Natural killer cell (primary cell): ENCODE data around the gene PDE11A. TPM values are rescaled to one million over a fixed set of nuclear protein-coding genes. Genes with fewer than 3 reads are reported as not detected.
A peak's percentile ranks its signal among the peaks of the same experiment; 100 is the strongest.

Source experiments
- ATAC-seq, 3 donors: fragments of 150-1000 bp in 2 of 3; fragments of 200-7000 bp in 1 of 3; cut with Tn5 transposase; 1 replicate in 1 of 3; 2 replicates in 2 of 3; pipeline ENCODE4 v1.10.0; 2021; ENCODE audit warnings: mild to moderate bottlenecking in 2 of 3, moderate library complexity in 2 of 3
- DNase-seq, 2 donors: peaks; one replicate each; pipeline versions ENCODE4 v3.0.0 to v3.0.0-alpha.2; 2013 to 2021; ENCODE audit warnings: mixed read lengths in 1 of 2
- H3K27ac ChIP-seq: one replicate; pipeline ENCODE4 v1.5.1; 2013; ENCODE audit warnings: mild to moderate bottlenecking, low read length
- H3K27me3 ChIP-seq: one replicate; pipeline ENCODE4 v1.6.1; 2013; ENCODE audit warnings: low read length; ENCODE audit not compliant: control insufficient read depth, insufficient read depth
- H3K36me3 ChIP-seq: one replicate; pipeline ENCODE4 v1.6.1; 2013; ENCODE audit warnings: low read length; ENCODE audit not compliant: control insufficient read depth, insufficient read depth
- H3K4me1 ChIP-seq: one replicate; pipeline ENCODE4 v1.6.1; 2013; ENCODE audit warnings: low read length; ENCODE audit not compliant: control insufficient read depth, insufficient read depth
- H3K4me3 ChIP-seq: one replicate; pipeline ENCODE4 v1.5.1; 2013; ENCODE audit warnings: low read length
- H3K9me3 ChIP-seq: one replicate; pipeline ENCODE4 v1.6.1; 2013; ENCODE audit warnings: low read length; ENCODE audit not compliant: control insufficient read depth, insufficient read depth
- H3K27ac Mint-ChIP-seq, 2 donors: one replicate each; pipeline ENCODE4 v1.8.0; 2022; ENCODE audit warnings: mild to moderate bottlenecking in 2 of 2, mixed read lengths in 2 of 2, moderate library complexity in 1 of 2
- H3K27me3 Mint-ChIP-seq, 2 donors: one replicate each; pipeline ENCODE4 v1.8.0; 2022; ENCODE audit warnings: low read depth in 2 of 2, mixed read lengths in 2 of 2
- H3K36me3 Mint-ChIP-seq: one replicate; pipeline ENCODE4 v1.8.0; 2022; ENCODE audit warnings: mixed read lengths
- H3K4me1 Mint-ChIP-seq, 2 donors: one replicate each; pipeline ENCODE4 v1.8.0; 2022; ENCODE audit warnings: mixed read lengths in 2 of 2
- H3K4me3 Mint-ChIP-seq: one replicate; pipeline ENCODE4 v1.8.0; 2022; ENCODE audit warnings: mild to moderate bottlenecking, moderate library complexity, mixed read lengths
- H3K9me3 Mint-ChIP-seq, 2 donors: one replicate each; pipeline ENCODE4 v1.8.0; 2022; ENCODE audit warnings: mixed read lengths in 2 of 2
- WGBS: methylation state at CpG from one replicate; pipeline ENCODE4 v1.1.7; 2013; ENCODE audit warnings: missing lambda C conversion rate; ENCODE audit not compliant: insufficient coverage; 5-methylcytosine and 5-hydroxymethylcytosine counted together
- intact Hi-C: fragments of 100-400 bp; cut with micrococcal nuclease; formaldehyde crosslinking; loops from one replicate; pipeline ENCODE4 v1.14.2; 2022
- total RNA-seq, 4 donors: library from RNA; stranded (reverse); fragments of 120-200 nt in 1 of 4; gene quantifications; one replicate each; pipeline versions ENCODE4 v1.2.3 to v1.2.4, GENCODE V29; 2013 to 2022
- TF ChIP-seq, protein P1 (sequence below): fragments of 200-600 bp; IDR thresholded peaks from one replicate; pipeline ENCODE4 v1.8.0; 2022; ENCODE audit warnings: antibody characterized with exemption

The PDE11A gene
- total RNA-seq, 3 donors from 2014 or later (not counting 1 experiment from before 2014, with no cell fraction given), result not detected

DNA sequence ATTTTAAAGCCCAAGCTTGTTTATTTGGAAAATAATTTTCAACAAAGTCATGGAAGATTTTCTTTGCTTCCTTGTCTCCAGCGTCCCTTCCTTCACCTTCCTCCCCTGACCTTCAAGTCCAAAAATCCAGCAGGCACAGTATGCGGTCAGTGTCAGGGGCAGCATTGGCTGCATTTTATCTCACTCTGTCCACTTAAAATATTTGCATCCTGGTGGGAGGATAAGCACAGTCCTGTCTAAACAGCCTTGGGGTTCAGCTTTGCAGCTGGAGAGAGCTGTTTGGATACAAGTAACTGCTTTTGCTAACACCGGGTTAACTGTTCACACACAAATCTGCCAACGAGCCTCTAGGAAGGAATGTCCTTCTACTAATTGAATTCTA lies 318.1 kb downstream of the PDE11A start:
- H3K9me3 Mint-ChIP-seq, result no peaks in the 10 kb centered on the region
- Histone ChIP-seq H3K4me3 (no peak overlapping the region), H3K36me3 (no peaks in the 10 kb centered on the region), H3K27me3 (no peaks in the 10 kb centered on the region), H3K27ac (no peak overlapping the region), H3K9me3 (no peaks in the 10 kb centered on the region), H3K4me1 (no peaks in the 10 kb centered on the region)
- H3K4me3 Mint-ChIP-seq, result no peak overlapping the region
- H3K36me3 Mint-ChIP-seq, result no peaks in the 10 kb centered on the region
- H3K27ac Mint-ChIP-seq, result no peak overlapping the region
- intact Hi-C loops, result no loop called here
- DNase-seq (no peak), ATAC-seq (no peak)
- H3K4me1 Mint-ChIP-seq, result no peaks in the 10 kb centered on the region
- TF ChIP-seq, protein P1, sequence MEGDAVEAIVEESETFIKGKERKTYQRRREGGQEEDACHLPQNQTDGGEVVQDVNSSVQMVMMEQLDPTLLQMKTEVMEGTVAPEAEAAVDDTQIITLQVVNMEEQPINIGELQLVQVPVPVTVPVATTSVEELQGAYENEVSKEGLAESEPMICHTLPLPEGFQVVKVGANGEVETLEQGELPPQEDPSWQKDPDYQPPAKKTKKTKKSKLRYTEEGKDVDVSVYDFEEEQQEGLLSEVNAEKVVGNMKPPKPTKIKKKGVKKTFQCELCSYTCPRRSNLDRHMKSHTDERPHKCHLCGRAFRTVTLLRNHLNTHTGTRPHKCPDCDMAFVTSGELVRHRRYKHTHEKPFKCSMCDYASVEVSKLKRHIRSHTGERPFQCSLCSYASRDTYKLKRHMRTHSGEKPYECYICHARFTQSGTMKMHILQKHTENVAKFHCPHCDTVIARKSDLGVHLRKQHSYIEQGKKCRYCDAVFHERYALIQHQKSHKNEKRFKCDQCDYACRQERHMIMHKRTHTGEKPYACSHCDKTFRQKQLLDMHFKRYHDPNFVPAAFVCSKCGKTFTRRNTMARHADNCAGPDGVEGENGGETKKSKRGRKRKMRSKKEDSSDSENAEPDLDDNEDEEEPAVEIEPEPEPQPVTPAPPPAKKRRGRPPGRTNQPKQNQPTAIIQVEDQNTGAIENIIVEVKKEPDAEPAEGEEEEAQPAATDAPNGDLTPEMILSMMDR, result no peak
- peaks cover 25 to 33% of the 10 kb centered on the region in 2 donors for H3K27me3 Mint-ChIP-seq
- 89% methylated on average over 2 of the region's 4 CpGs for WGBS

GRCh38 chr2:177753682-177754491 lies 318.7 kb downstream of the PDE11A start:
- Mint-ChIP-seq H3K27ac (peak overlapping the region in 1 of 2 donors; percentile 7), H3K4me1 (no peaks in the 10 kb centered on the region), H3K9me3 (no peaks in the 10 kb centered on the region), H3K36me3 (no peaks in the 10 kb centered on the region), H3K27me3 (peaks cover 22 to 33% of the 10 kb centered on the region in 2 donors), H3K4me3 (no peak overlapping the region)
- Histone ChIP-seq H3K9me3 (no peaks in the 10 kb centered on the region), H3K36me3 (no peaks in the 10 kb centered on the region), H3K4me1 (no peaks in the 10 kb centered on the region), H3K27me3 (no peaks in the 10 kb centered on the region), H3K27ac (no peak overlapping the region), H3K4me3 (no peak overlapping the region)
- peak in 1 of 2 donors; percentile 47 for DNase-seq
- WGBS, result 64% methylated on average over 5 of the region's 5 CpGs
- TF ChIP-seq, protein P1, result no peak
- intact Hi-C loops, result no loop called here
- ATAC-seq, result peak; percentile 26 to 57 (median 54)

DNA sequence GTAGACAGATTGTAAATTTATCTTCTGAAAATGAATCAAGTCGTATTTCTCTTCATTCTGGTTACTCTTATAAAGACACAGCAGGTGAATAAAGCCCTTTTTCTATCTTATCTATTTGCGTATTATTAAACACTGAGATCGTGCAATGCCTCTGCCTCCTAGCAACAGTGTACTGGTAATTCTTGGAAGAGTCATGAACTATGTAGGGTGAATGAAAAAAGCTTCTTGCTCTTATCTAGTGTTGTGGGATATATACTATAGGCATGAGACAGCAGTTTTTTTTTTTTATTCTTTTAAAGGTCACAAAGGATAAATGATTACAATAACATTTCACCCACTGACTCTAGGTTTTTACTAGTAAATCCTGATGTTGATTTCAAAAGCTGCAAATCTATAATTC lies 324.2 kb downstream of the PDE11A start:
- no peak for DNase-seq
- no peaks in the 10 kb centered on the region for H3K9me3 Mint-ChIP-seq
- Histone ChIP-seq H3K9me3 (no peaks in the 10 kb centered on the region), H3K27me3 (no peaks in the 10 kb centered on the region), H3K27ac (no peak overlapping the region), H3K4me1 (no peaks in the 10 kb centered on the region), H3K36me3 (no peaks in the 10 kb centered on the region), H3K4me3 (no peak overlapping the region)
- peaks cover 8 to 14% of the 10 kb centered on the region in 2 donors for H3K27me3 Mint-ChIP-seq
- WGBS, result 94% methylated on average over 3 of the region's 3 CpGs
- intact Hi-C loops, result no loop called here
- H3K36me3 Mint-ChIP-seq, result no peaks in the 10 kb centered on the region
- no peak overlapping the region for H3K27ac Mint-ChIP-seq
- TF ChIP-seq, protein P1, result no peak
- no peaks in the 10 kb centered on the region for H3K4me1 Mint-ChIP-seq
- no peak overlapping the region for H3K4me3 Mint-ChIP-seq
- ATAC-seq, result no peak

- Histone ChIP-seq H3K36me3 (no peaks in the 10 kb centered on the region), H3K4me3 (no peak overlapping the region), H3K9me3 (no peaks in the 10 kb centered on the region), H3K27ac (no peak overlapping the region), H3K4me1 (no peaks in the 10 kb centered on the region), H3K27me3 (no peaks in the 10 kb centered on the region)
- DNase-seq (no peak), ATAC-seq (no peak)
- Mint-ChIP-seq H3K4me1 (no peaks in the 10 kb centered on the region), H3K9me3 (no peaks in the 10 kb centered on the region), H3K4me3 (no peak overlapping the region), H3K27me3 (peaks cover 5 to 11% of the 10 kb centered on the region in 2 donors), H3K27ac (no peak overlapping the region), H3K36me3 (no peaks in the 10 kb centered on the region)
- intact Hi-C loops, result no loop called here
- TF ChIP-seq, protein P1, result no peak
- WGBS, result 93% methylated on average over 3 of the region's 4 CpGs
These were observed 325.2 kb downstream of the PDE11A start for GRCh38 chr2:177747384-177747783.
